ENCODE measurements around the gene GMPS. TPM values are rescaled to one million over a fixed set of nuclear protein-coding genes. Genes with fewer than 3 reads are reported as not detected.

The GMPS gene
- total RNA-seq, 1 experiment from 2014 or later: 119 TPM

DNA sequence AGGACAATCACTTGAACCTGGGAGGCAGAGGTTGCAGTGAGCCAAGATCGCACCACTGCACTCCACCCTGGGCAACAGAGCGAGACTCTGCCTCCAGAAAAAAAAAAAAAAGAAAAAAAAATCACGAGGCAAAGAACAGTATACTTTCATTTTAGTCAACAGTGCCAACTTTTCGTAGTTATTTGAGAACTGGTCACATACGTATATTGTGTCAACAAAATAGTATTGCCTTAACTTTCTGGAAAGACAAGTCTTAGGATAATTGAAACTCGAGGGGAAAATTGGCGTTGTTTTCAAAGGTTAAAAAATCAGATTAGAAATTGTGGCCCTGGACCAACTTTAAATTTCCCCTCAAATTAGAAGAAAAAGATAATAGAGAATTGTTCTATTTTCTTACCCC, 13.8 kb downstream of the GMPS start (continued):
- TF ChIP-seq, protein P1, sequence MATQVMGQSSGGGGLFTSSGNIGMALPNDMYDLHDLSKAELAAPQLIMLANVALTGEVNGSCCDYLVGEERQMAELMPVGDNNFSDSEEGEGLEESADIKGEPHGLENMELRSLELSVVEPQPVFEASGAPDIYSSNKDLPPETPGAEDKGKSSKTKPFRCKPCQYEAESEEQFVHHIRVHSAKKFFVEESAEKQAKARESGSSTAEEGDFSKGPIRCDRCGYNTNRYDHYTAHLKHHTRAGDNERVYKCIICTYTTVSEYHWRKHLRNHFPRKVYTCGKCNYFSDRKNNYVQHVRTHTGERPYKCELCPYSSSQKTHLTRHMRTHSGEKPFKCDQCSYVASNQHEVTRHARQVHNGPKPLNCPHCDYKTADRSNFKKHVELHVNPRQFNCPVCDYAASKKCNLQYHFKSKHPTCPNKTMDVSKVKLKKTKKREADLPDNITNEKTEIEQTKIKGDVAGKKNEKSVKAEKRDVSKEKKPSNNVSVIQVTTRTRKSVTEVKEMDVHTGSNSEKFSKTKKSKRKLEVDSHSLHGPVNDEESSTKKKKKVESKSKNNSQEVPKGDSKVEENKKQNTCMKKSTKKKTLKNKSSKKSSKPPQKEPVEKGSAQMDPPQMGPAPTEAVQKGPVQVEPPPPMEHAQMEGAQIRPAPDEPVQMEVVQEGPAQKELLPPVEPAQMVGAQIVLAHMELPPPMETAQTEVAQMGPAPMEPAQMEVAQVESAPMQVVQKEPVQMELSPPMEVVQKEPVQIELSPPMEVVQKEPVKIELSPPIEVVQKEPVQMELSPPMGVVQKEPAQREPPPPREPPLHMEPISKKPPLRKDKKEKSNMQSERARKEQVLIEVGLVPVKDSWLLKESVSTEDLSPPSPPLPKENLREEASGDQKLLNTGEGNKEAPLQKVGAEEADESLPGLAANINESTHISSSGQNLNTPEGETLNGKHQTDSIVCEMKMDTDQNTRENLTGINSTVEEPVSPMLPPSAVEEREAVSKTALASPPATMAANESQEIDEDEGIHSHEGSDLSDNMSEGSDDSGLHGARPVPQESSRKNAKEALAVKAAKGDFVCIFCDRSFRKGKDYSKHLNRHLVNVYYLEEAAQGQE (IDR thresholded peaks at IDR 0.05; ENCODE audit: low read depth): no peak
- no peak for TF ChIP-seq EZH2phosphoT487 (IDR thresholded peaks at IDR 0.05; ENCODE audit: borderline replicate concordance)

DNA sequence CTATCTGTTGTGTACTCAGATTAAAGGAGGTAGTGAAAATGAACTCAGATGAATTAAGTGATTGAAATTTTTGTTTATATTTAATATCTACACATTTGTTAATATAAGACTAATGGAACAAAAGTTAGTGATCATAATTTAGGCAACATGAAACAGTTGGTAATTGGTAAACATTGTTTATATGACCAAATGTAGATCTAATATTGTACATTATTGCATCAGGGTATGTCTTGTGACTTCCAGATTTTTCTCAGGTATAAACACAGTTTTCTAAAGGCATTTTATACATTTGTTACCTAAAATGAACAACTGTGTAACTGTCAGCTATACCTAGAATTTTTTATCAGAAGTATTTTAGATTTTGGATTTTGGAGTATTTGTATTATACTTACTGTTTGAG, 14.8 kb downstream of the GMPS start:
- Histone ChIP-seq H3K27me3 (ENCODE audit: insufficient read depth, low read length) (no peaks in the 10 kb centered on the region), H3K36me3 (ENCODE audit: control insufficient read depth in 1 of 2, insufficient read depth in 2 of 2, low read length in 2 of 2) (no peaks in the 10 kb centered on the region), H4K20me1 (ENCODE audit: insufficient read depth) (peaks cover 40% of the 10 kb centered on the region; the same call in 1 of the 2 replicates), H2AFZ (ENCODE audit: low read depth, low read length, poor library complexity, severe bottlenecking) (no peak overlapping the region), H3K4me1 (ENCODE audit: control insufficient read depth in 1 of 2, insufficient read depth in 2 of 2, low read length in 2 of 2) (no peaks in the 10 kb centered on the region), H3K9me2 (ENCODE audit: insufficient read depth) (no peaks in the 10 kb centered on the region), H3K4me3 (replicated peaks in 1 of 2; ENCODE audit: low read depth in 1 of 2, low read length in 2 of 2) (no peak overlapping the region), H3K9me3 (ENCODE audit: control insufficient read depth in 1 of 2, insufficient read depth in 1 of 2, low read depth in 1 of 2, low read length in 2 of 2) (no peaks in the 10 kb centered on the region), H3K27ac (ENCODE audit: low read depth, low read length) (no peak overlapping the region), H3K79me2 (ENCODE audit: insufficient read depth, low read length) (peaks cover 100% of the 10 kb centered on the region), H3K4me2 (ENCODE audit: low read length) (no peak overlapping the region), H3K9ac (ENCODE audit: low read length) (no peak overlapping the region)
- RAD21 ChIA-PET (ENCODE audit: low non-redundant PET in 1 of 2, low total read pairs in 2 of 2, uncharacterized antibody in 2 of 2, unreplicated experiment in 2 of 2): no interaction called here
- ATAC-seq (no peak), DNase-seq (ENCODE audit: low read depth, low spot score) (no peak)
- intact Hi-C loops (cut with micrococcal nuclease): no loop called here
- CTCF ChIA-PET: interaction anchor here (1.9 kb wide), 1 partner anchor 80 kb away, joined by 8 read pairs; the partner anchor contains the start of gene C3orf33
- BruUV-seq (replicated peaks): no TSS peak
- POLR2A ChIA-PET: no interaction called here
- TF ChIP-seq EZH2phosphoT487 (IDR thresholded peaks at IDR 0.05; ENCODE audit: borderline replicate concordance): no peak
- TF ChIP-seq, protein P2, sequence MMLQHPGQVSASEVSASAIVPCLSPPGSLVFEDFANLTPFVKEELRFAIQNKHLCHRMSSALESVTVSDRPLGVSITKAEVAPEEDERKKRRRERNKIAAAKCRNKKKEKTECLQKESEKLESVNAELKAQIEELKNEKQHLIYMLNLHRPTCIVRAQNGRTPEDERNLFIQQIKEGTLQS (IDR thresholded peaks at IDR 0.05): no peak
- TF ChIP-seq SIN3A (IDR thresholded peaks at IDR 0.05; ENCODE audit: low read depth): no peak
- TF ChIP-seq EZH2 (IDR thresholded peaks at IDR 0.05): no peak
- no peak for TF ChIP-seq CEBPB (IDR thresholded peaks at IDR 0.05; ENCODE audit: low read depth)
- no peak for TF ChIP-seq SRF (IDR thresholded peaks at IDR 0.05; ENCODE audit: low read depth)
- TF ChIP-seq, protein P3, sequence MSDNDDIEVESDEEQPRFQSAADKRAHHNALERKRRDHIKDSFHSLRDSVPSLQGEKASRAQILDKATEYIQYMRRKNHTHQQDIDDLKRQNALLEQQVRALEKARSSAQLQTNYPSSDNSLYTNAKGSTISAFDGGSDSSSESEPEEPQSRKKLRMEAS (IDR thresholded peaks at IDR 0.05): no peak
- no peak for TF ChIP-seq FOSL1 (IDR thresholded peaks at IDR 0.05; ENCODE audit: low read depth)
- TF ChIP-seq CBX3 (IDR thresholded peaks at IDR 0.05; ENCODE audit: low read depth): no peak
- no peak for TF ChIP-seq ELF1 (IDR thresholded peaks at IDR 0.05; ENCODE audit: borderline replicate concordance, low read depth)
- no peak for TF ChIP-seq POLR2A (IDR thresholded peaks at IDR 0.05; ENCODE audit: borderline replicate concordance, extremely low read depth, insufficient read depth, insufficient read length)
- TF ChIP-seq JUND (IDR thresholded peaks at IDR 0.05): no peak
- TF ChIP-seq, protein P4, sequence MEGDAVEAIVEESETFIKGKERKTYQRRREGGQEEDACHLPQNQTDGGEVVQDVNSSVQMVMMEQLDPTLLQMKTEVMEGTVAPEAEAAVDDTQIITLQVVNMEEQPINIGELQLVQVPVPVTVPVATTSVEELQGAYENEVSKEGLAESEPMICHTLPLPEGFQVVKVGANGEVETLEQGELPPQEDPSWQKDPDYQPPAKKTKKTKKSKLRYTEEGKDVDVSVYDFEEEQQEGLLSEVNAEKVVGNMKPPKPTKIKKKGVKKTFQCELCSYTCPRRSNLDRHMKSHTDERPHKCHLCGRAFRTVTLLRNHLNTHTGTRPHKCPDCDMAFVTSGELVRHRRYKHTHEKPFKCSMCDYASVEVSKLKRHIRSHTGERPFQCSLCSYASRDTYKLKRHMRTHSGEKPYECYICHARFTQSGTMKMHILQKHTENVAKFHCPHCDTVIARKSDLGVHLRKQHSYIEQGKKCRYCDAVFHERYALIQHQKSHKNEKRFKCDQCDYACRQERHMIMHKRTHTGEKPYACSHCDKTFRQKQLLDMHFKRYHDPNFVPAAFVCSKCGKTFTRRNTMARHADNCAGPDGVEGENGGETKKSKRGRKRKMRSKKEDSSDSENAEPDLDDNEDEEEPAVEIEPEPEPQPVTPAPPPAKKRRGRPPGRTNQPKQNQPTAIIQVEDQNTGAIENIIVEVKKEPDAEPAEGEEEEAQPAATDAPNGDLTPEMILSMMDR (IDR thresholded peaks at IDR 0.05 in 2 of 3, conservative IDR thresholded peaks at IDR 0.05 in 1 of 3; ENCODE audit: borderline replicate concordance in 1 of 3, insufficient read depth in 1 of 3, low read depth in 2 of 3, low read length in 2 of 3): no peak
- TF ChIP-seq TCF7L2 (IDR thresholded peaks at IDR 0.05; ENCODE audit: borderline replicate concordance, extremely low read depth, insufficient read depth, insufficient read length): no peak
- no peak for TF ChIP-seq ZFX (IDR thresholded peaks at IDR 0.05)
- no peak for TF ChIP-seq YY1 (IDR thresholded peaks at IDR 0.05; ENCODE audit: extremely low read depth, insufficient replicate concordance, low read depth, low read length)
- TF ChIP-seq, protein P1 (IDR thresholded peaks at IDR 0.05; ENCODE audit: low read depth): no peak
